Suppressor macrophage (primary cell): ENCODE results near the gene HTR1B.

Experiments
- DNase-seq, 4 experiments: peaks; one replicate each; pipeline ENCODE4 v3.0.0-alpha.2; 2020 to 2022
- total RNA-seq, 17 experiments: gene quantifications; one replicate each; lab custom pipeline; 2026; ENCODE audit warnings: mixed read lengths in 6 of 17, inconsistent platforms in 3 of 17; lab: John Stamatoyannopoulos, UW

The HTR1B gene, protein sequence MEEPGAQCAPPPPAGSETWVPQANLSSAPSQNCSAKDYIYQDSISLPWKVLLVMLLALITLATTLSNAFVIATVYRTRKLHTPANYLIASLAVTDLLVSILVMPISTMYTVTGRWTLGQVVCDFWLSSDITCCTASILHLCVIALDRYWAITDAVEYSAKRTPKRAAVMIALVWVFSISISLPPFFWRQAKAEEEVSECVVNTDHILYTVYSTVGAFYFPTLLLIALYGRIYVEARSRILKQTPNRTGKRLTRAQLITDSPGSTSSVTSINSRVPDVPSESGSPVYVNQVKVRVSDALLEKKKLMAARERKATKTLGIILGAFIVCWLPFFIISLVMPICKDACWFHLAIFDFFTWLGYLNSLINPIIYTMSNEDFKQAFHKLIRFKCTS
- 0 to 0.55 (median 0) reads per million in 17 experiments for total RNA-seq

DNA sequence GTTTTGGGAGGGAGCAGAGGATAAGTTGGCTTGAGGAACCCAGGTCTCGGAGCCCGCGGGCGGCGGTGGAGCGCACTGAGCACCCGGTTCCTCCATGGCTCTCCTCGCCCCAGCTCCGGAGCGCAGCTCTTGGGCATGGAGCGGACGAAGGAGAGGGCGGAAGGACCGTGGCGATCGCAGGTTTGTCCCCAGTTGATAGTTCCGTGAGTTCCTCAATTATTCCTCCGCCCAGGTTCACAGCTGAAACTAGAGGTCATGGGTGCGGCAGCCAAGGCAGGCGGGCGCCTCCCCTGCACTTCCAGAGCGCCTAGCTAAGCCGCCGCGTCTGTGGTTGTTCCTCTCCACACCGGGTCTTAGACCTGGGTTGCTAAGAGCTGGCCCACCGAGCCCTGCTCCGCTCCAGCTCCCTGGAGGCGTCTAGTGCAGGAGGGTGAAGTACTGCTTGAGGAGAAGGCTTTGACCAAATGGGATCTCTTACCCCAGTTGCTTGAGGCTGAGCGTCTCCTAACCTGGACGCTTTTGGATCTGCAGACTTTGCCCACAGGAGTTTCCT, at the start of gene HTR1B:
HTR1B (minus strand) TSS at position 184 of the 553 bp plus-strand sequence; CDS start at position 96, 88 bp downstream.
- DNase-seq = no peak

DNA sequence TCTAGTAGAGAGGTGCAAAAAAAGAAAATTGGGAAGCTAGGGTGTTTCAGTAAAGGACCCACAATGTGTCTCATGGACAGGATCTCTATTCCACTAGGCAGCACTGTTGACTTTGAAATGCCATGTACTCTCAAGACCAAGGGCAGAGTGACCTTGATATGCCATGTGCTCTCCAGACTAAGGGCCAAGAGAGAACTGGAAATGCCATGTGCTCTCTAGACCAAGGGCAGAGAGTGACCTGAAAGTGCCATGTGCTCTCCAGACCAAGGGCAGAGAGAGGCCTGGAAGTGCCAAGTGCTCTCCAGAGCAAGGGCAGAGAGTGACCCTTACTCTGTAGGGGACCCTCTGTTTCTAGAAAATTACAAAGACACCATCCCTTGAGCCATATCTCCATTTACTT, 49.3 kb upstream of the HTR1B start:
- no peak for DNase-seq

DNA sequence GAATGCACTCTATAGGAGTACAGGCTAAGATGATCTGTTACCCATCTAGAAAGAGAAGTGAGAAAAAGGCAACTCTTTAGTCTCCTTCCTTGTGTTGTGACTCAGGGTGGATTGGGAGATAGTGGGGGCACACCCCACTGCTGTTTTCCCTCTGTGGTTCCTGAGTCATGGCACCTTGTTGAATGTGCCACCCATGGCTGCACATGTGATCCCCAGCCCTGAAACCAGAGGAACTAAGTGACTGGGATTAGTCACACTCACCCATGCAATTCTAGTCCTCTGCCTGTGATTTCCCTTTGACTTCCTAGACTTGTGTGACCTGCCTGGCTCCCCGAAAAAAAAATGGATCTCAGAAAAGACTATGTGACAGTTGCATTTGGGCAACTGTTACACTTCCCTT, 48.6 kb upstream of the HTR1B start:
- DNase-seq = peak in 2 of 4 experiments; percentile 1 to 2

DNA sequence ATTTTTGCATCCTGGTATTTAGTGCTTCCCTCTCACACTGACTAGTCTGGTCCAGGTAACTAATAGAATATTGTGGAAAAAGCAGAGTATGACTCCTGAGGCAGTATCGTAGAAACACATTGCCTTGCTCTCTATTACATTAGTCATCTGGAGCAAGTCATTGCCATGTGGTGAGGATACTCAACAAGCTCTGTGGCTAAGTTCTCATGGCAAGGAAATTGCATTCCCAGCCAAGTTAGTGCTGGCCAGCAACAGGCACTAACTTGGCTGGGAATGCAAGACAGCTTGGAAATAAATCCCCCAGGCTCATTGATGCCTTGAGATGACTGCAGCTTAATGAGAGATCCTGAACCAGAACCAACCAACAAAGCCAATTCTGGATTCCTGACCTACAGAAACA, 39.7 kb upstream of the HTR1B start:
- no peak for DNase-seq

DNA sequence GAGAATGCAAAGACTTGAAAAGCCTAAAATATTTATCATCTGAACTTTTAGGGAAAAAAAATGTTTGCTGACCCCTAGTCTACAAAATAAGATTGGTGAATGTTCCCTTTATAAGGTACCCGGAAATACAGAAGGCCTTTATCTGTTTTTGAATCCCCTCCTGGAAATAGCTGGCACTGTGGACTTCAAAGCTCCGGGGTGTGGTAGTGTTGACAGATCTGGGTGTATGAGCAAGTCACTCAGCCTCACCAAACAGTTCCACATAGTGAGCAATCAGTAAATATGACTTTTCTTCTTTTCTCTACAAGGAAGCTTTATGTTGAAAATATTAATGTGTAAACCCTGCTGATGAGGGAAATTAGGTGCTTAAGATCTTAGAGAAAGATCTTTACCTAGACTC, 29.2 kb upstream of the HTR1B start:
- no peak for DNase-seq

DNA sequence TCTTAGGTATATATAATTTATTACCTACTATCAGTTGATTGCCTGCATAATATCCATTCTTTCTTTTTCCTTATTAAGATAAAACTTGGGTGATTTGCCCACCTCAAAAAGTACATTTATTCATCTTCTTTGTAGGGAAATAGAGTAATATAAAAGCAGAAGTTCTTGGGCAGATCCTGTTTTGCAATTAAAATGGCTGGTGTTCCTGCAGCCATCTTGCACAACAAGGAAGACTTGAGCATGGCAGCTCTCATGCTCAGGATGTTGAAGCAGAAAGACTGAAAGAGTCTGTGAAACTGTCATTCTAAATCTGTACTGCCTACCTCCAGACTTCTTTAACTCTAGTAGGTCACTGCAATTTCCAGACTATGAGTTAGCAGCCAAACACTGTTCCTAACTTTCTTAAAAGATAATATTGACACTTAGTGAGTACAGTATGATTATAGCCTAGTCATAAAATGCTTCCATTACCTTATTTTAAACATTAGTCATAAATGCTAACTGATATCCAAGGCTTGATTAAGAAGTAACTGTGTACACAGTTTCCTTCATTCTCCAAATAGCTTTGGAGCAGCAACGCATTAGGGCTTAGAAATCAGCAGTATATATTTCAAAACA, 24.6 kb upstream of the HTR1B start:
- DNase-seq = no peak

DNA sequence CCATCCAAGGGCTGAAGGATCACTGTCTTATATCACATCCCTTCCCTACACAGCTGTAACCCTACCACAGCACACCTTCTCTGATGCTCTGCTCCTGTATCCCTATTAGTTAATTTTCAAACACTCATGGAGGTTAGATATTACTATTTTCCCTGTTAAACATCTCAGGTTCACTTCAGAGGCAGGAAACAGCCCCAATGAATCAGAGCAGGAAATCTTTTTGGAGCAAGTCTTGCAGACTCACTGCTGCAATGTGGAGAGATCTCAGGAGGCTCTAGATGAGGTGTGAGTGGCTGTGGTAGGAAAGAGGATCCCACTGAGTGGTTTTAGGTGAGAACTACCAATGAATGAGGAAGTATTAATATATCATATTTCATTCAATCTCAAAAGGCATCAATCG, 19.7 kb upstream of the HTR1B start:
- no peak for DNase-seq

DNA sequence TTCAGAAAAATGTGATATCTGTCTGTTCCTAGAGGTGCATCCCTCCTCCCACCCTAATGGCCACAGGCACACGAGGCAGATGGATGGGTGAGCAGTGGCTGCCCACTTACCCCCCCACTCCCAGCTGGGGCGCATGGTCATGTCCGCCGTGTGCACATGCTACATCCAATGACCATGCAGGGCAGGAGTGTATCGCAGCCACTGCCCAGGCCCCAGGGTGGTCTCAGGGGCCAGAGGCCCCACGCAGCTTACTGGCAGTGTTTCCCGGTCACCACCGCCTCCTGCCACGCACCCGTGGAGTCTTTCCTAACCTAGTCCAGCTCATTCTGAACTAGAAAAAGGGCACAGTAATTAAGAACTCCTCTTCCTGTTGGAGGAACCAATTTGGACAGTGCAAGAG, 11.7 kb upstream of the HTR1B start:
- DNase-seq = no peak

DNA sequence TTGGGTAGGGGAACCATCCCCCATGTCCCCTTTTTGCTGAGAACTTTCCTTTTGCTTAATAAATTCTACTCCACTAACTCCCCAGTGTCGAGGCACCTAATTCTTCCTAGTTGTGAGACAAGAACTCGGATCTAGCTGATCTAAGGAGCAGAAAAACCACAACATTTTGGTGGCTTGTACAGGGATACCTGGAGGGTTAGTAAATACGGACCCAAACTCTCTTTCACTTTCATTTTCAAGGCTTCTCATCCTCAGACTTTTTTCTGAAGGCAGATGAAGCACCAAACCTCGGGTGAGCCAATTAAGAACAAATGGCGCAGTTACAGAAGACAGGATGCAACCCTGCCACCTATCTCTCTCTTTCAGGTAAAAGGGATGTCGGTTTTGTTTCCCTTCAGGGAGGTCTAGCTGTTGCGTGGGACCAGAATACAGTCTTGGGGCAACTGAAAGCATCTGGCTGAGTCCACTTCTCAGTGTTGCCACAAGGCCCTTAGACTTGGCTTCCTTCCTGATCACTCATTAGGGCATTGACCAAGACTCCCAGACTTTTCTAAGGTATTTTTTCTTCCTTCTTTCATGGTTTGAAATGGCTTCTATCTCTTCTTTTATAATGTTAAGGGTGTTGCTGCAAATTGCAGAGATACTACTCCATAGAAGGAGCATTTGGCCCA, 11.1 kb upstream of the HTR1B start:
- DNase-seq = no peak

DNA sequence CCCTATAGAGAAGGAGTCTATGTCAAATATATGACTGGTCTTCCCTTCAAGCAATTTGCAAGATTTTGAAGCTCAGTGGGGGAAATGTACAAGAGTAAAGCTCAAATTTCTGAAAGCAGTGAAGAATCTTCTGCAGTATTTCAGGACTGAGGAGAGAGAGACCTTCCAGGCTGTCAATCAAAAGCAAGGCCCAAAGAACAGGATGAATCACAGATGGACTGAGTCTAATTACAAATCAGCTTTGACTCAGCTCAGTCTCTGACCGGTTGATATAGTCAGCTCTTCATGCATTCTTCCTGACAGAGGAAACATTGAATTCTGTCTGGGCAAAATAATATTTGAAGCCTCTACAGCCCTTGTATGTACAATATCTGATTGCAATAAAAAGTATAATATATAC, 7.7 kb upstream of the HTR1B start:
- no peak for DNase-seq

DNA sequence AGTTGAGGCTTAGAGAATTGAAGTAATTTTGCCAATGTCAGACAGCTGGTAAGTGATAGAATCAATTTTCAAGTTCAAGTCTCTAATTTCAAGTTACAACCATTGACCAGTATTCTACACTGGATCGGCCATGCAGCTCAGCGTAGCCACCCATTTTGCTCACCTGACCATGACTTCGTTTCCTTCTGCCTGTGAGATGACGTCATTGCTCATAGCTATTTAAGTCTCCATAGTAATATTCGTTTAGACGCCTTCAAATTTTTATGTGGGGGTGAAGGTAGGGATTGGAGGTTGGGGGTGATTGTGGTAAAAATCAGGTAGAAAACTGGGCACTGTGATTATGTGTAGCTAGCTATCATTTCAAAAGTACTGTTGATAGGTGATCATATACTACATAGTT, 5.6 kb upstream of the HTR1B start:
- DNase-seq = no peak

DNA sequence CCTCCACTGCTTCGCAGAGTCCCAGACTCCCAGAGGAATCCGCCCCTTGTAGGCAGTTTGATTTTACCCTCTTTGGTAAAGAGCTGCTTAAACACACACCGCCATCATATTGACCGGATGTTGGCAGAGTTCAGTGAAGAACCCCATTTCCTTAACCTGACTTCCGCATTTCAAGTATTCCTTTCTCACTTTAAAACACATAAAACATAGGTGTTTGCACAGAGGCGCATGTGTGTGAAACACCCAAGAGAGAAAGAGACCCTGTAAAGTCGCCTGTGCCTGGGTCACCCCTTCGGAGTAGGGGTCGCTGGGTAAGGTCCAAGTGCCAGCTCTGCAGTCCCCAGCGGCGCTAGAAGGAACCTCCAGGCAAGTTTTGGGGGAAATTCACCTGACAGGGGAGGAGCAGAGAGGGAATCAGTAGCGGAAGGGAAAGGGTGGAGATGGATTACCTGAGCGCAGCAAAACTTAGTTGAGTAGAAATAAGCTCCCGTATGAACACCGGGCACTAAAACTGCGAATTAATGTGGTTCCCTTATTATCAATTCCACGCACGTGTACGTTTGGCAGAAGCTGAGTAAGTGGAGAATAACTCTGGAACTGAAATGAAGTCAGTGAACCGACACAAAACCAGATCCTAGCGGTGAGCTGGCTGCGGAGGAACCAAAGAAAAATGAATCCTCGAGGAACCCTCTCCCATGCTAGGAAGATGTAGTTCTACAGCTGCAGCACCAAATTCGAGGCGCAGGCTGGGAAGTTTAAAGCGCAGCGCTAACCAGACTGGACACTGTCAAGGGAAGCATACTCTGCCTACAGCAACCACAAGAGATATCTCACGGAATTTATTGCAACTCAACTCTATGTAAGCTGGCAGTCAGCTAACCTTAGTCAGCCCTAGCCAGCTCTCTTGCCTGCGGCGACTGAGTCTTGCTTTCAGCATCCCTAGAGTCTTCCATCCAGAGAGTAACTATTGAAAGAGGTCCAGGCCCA, 3.5 kb upstream of the HTR1B start:
- DNase-seq = peak in 1 of 4 experiments; percentile 3

DNA sequence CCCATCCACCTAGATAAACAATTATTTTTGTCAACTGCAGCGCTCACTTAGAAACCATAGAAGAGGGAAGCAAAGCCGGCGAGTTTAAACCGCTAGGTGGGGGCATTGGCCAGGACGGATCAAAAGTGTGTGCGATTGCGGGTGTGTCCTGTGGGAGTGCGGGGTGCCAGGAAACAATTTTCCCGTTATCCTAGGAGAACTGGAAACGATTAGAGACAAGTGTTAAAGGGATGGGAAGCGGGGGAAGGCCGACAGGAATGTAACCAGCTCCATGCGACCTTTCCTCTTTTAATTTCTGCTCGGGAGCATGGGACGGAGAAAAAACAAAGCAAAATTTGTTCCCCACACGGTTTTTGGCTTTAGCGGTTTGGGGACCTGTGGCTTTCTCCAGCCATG, 2.8 kb upstream of the HTR1B start:
- DNase-seq = peak in 3 of 4 experiments; percentile 6 to 37 (median 10)

DNA sequence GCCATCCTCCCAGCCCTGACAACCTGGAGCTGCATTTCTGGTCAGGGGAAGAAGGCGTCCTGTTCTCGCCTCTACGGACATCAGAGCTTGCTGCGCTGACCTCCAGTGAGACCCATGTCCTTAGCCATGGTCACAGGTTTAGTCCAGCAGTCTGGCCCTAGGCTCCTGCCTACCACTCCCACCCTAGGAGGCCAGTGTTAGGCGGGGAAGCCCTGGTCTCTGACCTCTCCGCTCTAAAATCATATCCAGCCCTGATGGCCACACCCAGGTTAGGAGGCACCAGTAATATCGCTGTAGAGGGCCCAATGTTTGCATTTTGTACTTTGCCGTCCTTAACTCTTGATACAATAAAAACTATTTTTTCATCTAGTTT, 1.2 kb upstream of the HTR1B start:
- no peak for DNase-seq

DNA sequence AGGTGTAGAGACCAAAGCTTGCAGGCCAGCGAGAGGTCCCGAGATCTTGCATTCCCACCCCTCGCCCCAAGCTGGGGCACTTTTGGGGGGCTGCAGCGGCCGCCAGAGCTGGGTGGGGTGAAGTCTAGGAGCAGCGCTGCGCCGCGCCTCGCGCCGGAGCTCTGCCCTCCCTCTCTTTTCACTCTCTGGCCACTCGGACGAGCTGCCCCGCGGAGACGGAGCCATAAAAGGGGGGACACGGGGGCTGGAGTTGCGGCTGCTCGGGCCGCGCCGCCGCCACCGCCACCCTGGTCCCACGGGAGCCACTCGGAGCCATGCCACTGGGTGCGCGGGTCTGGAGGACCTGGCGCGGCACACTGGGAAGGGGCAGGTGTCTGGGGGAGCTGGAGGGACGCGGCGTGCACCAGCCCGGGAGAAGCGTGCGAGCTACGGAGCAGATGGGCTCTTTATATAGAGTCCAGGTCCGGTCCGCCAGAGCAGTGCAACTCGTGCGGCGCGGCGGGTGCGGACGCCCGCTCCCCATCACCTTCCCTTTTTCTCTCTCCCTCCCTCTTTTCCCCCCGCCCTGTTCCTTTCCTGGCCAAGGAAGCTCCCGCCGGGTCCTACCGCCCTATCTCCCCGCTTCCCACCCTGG, 687 bp upstream of the HTR1B start:
- DNase-seq = no peak

DNA sequence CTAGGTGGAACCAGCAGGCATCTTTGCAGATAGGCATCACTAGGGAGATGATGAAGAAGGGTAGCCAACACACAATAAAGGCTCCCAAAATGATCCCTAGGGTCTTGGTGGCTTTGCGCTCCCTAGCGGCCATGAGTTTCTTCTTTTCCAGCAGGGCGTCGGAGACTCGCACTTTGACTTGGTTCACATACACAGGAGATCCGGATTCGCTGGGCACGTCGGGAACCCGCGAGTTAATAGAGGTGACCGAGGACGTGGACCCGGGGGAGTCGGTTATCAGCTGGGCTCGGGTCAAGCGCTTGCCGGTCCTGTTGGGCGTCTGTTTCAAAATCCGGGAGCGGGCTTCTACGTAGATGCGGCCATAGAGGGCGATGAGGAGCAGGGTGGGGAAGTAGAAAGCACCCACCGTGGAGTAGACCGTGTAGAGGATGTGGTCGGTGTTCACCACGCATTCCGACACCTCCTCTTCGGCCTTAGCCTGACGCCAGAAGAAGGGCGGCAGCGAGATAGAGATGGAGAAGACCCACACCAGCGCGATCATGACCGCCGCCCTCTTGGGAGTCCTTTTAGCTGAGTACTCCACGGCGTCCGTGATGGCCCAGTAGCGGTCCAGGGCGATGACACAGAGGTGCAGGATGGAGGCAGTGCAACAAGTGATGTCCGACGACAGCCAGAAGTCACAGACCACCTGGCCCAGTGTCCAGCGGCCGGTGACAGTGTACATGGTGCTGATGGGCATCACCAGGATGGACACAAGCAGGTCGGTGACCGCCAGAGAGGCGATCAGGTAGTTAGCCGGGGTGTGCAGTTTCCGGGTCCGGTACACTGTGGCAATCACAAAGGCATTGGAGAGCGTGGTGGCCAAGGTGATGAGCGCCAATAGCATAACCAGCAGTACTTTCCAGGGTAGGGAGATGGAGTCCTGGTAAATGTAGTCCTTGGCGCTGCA, 658 bp downstream of the HTR1B start:
- DNase-seq = no peak

DNA sequence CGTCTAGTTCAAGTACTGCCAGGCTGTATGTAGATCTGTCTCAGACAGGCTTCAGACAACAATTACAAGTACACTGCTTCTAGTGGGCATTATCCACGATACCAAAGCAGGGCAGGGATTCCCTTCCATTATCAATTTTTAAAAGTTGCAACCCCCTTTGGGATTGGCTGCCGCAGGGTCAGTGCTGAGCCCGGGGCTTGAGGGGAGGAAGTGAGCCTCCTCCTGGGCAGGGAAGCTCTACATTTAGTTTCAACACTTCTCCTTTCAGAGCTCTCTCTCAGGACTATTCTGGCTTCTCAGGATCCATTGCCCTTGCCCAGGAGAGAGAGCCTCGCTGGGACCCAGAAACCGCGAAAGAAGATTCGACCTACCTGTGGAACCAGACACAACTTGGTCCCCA, 1.5 kb downstream of the HTR1B start:
- no peak for DNase-seq

DNA sequence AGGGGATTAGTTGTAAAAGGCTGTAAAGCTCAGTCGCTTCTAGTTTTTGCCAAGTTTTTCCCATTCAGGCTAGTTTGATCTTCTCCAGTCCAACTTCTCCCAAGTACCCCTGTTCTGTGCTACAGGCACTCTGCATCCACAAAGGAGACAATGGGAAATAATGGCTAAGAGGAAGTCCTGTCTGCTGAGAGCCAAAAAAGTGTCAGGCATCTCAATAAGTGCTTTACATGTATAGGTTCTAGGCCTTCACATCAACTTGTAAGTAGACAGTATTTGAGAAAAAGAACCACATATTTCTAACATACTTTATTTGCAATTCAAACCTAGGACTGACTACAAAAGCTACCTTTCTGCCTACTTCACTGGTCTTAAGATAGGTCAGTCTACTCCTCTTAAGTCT, 4.9 kb downstream of the HTR1B start:
- DNase-seq = no peak

DNA sequence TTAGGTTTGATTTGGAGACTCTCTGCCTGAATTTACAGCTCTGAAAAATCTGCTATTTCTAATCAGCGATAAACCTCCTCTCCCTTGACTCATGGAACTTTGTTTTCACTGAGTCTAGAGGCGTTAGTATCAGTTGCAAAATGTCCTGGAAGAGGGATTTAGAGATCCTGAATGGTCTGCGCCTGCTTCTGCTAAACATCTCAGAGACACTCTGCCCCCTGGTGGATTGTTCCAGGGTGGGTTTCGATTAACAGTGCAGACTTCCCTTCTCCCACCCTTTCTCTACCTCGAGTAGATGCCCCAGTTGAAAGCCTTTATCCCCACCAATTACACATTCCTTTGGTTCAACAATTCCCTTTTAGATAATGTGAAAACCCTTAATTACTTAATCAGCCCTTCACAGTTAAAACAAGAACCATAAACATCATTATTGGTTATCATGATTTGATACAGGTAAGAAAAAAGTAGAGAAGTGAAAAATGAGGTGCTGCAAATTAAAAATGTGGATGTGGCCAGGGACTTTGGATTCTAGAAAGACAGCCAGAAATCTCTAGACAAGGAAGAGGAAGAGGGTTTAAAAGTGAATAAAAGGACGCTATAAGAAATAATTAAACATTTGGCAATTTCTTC, 5.5 kb downstream of the HTR1B start:
- DNase-seq = peak; percentile 46 to 69 (median 54)
